GM12874 (cell line): ENCODE results near the gene PLCB4.

Experiments used
- CTCF ChIP-seq: IDR thresholded peaks from 2 replicates; pipeline ENCODE4 v1.5.1; 2011; ENCODE audit warnings: low read depth, mild to moderate bottlenecking, control low read depth, low read length, moderate library complexity; ENCODE audit not compliant: insufficient read depth

The PLCB4 gene

GRCh38 chr20:9422321-9423057, 353.6 kb downstream of the PLCB4 start:
- no peak for TF ChIP-seq CTCF

DNA sequence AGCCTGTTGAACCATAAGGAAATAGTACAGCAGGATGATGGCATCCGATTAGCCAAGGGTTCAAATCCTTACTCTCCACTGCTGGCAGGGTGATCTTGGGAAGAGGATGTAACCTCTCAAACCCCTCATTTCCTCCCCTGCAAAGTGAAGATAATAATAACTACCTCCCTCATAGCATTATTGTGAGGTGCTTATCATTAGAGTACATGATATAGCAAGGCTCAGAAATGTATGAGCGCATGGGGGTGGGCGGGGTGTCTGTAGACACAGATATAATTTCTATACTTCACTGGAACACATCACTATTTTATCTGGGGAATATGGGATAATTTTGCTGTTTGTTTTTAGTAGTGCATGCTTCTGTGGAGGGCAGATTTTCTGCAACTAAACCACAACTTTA, 355.7 kb downstream of the PLCB4 start:
- no peak for TF ChIP-seq CTCF

GRCh38 chr20:9427430-9428291, 358.8 kb downstream of the PLCB4 start:
- TF ChIP-seq CTCF, result no peak

DNA sequence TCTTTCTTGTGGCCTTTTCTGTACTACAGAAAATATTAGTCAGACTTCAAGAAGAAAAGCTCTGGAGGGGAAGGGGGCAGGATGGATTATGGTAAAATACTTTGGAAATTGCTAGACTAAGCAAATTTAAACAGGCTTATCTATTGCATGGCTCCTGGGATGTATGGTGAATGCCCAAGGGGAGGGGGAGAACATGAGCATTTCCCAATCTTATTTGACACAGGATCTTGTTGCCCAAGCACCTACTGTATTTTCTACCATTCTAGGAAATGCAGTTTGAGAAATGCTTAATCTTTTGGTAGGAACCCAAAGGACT, 359.4 kb downstream of the PLCB4 start:
- no peak for TF ChIP-seq CTCF

- TF ChIP-seq CTCF, result no peak
Measured at GRCh38 chr20:9439806-9440205, 370.9 kb downstream of the PLCB4 start.

- TF ChIP-seq CTCF, result no peak
Measured at GRCh38 chr20:9440892-9441291, 372.0 kb downstream of the PLCB4 start.

DNA sequence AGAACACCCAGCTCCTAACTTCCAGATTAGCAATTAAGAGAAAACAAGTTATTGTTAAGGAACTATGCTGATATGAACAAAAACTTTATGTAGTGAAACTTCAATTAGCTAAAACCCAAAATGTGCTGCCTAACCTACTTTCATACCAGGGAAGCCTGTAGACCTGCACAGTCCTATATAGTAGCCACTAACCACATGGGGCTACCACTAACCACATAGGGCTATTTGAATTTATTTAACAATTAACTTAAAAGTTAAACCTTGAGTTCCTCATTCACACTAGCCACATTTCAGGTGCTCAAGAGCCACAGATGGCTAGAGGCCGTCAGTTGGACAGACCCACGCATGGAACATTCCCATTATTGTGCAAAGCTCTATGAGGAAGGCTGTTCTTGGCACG, 373.1 kb downstream of the PLCB4 start:
- TF ChIP-seq CTCF, result no peak
